GM12878 (cell line): ENCODE data around the gene TUFM. TPM values are rescaled to one million over a fixed set of nuclear protein-coding genes. Genes with fewer than 3 reads are reported as not detected.

Source experiments
- BCL11A ChIP-seq: IDR thresholded peaks from 2 replicates; pipeline ENCODE4 v1.6.1; 2011; ENCODE audit warnings: low read depth, low read length
- CEBPZ ChIP-seq: fragments of 150-350 bp; IDR thresholded peaks from 2 replicates; pipeline ENCODE4 v1.6.1; 2016; ENCODE audit warnings: low read depth, low read length
- CHD1 ChIP-seq: IDR thresholded peaks from 2 replicates; pipeline ENCODE4 v1.6.1; 2012; ENCODE audit warnings: low read depth, low read length, improper control_type of control experiment
- CTCF ChIP-seq, 3 experiments: IDR thresholded peaks in 2 of 3; conservative IDR thresholded peaks in 1 of 3; 2 replicates each; pipeline ENCODE4 v1.5.1; 2011; ENCODE audit warnings: low read depth in 3 of 3, low read length in 3 of 3, mild to moderate bottlenecking in 3 of 3, control low read depth in 2 of 3, moderate library complexity in 2 of 3, inconsistent platforms in 1 of 3, mixed read lengths in 1 of 3; ENCODE audit not compliant: control insufficient read depth in 2 of 3, insufficient read depth in 1 of 3; ENCODE audit errors: extremely low read depth in 1 of 3
- EED ChIP-seq: sonication (generic); IDR thresholded peaks from 2 replicates; pipeline ENCODE4 v1.6.1; 2016; ENCODE audit warnings: antibody characterized with exemption, low read depth
- FOS ChIP-seq: IDR thresholded peaks from 3 replicates; pipeline ENCODE4 v1.6.1; 2011; ENCODE audit warnings: borderline replicate concordance; ENCODE audit not compliant: insufficient read length; ENCODE audit errors: extremely low read depth
- FOXM1 ChIP-seq: IDR thresholded peaks from 2 replicates; pipeline ENCODE4 v1.6.1; 2012; ENCODE audit warnings: low read depth, mild to moderate bottlenecking, inconsistent platforms, low read length, moderate library complexity
- IKZF1 ChIP-seq: fragments of 450-650 bp; conservative IDR thresholded peaks from 2 replicates; pipeline ENCODE4 v1.6.1; 2017; ENCODE audit warnings: antibody characterized with exemption, mild to moderate bottlenecking
- KAT2A ChIP-seq: conservative IDR thresholded peaks from 2 replicates; pipeline ENCODE4 v1.6.1; 2011; ENCODE audit warnings: low read depth, low read length; ENCODE audit not compliant: control insufficient read depth
- KLF5 ChIP-seq: fragments of 450-650 bp; IDR thresholded peaks from 2 replicates; pipeline ENCODE4 v1.6.1; 2014; ENCODE audit warnings: mild to moderate bottlenecking; ENCODE audit not compliant: partially characterized antibody
- MEF2B ChIP-seq: fragments of 450-650 bp; IDR thresholded peaks from 2 replicates; pipeline ENCODE4 v1.6.1; 2018; ENCODE audit warnings: mild to moderate bottlenecking, moderate library complexity; ENCODE audit not compliant: partially characterized antibody, poor library complexity, severe bottlenecking
- MLLT1 ChIP-seq: fragments of 450-650 bp; IDR thresholded peaks from 2 replicates; pipeline ENCODE4 v1.6.1; 2016; ENCODE audit warnings: mild to moderate bottlenecking
- MTA3 ChIP-seq: IDR thresholded peaks from 2 replicates; pipeline ENCODE4 v1.6.1; 2012; ENCODE audit warnings: low read length, inconsistent platforms, borderline replicate concordance
- MYC ChIP-seq: IDR thresholded peaks from 2 replicates; pipeline ENCODE4 v1.6.1; 2011; ENCODE audit warnings: mild to moderate bottlenecking, low read length, moderate library complexity, inconsistent platforms; ENCODE audit not compliant: insufficient read depth, insufficient replicate concordance, insufficient read length, severe bottlenecking
- NFYA ChIP-seq: IDR thresholded peaks from 2 replicates; pipeline ENCODE4 v1.6.1; 2011; ENCODE audit warnings: low read depth, mild to moderate bottlenecking, low read length, improper control_type of control experiment, borderline replicate concordance
- NR2C1 ChIP-seq: fragments of 450-650 bp; IDR thresholded peaks from 2 replicates; pipeline ENCODE4 v1.6.1; 2017; ENCODE audit warnings: antibody characterized with exemption, mild to moderate bottlenecking, moderate library complexity
- POLR2AphosphoS5 ChIP-seq: IDR thresholded peaks from 2 replicates; pipeline ENCODE4 v1.6.1; 2011; ENCODE audit warnings: mild to moderate bottlenecking, low read length, inconsistent platforms
- SMAD1 ChIP-seq: fragments of 450-650 bp; IDR thresholded peaks from 2 replicates; pipeline ENCODE4 v1.6.1; 2018; ENCODE audit warnings: mild to moderate bottlenecking, low read depth; ENCODE audit not compliant: partially characterized antibody
- SRF ChIP-seq, 2 experiments: IDR thresholded peaks; 2 replicates each; pipeline ENCODE4 v1.6.1; 2011; ENCODE audit warnings: low read depth in 2 of 2, low read length in 2 of 2, mild to moderate bottlenecking in 1 of 2, moderate library complexity in 1 of 2
- TAF1 ChIP-seq: IDR thresholded peaks from 2 replicates; pipeline ENCODE4 v1.6.1; 2011; ENCODE audit warnings: mild to moderate bottlenecking, low read depth, low read length, borderline replicate concordance
- USF2 ChIP-seq: IDR thresholded peaks from 2 replicates; pipeline ENCODE4 v1.6.1; 2011; ENCODE audit warnings: low read depth, low read length, improper control_type of control experiment, borderline replicate concordance
- YY1 ChIP-seq: IDR thresholded peaks from 2 replicates; pipeline ENCODE4 v1.6.1; 2011; ENCODE audit warnings: low read depth, mild to moderate bottlenecking, low read length
- ZNF274 ChIP-seq: IDR thresholded peaks from one replicate; pipeline ENCODE4 v1.8.0; 2011; ENCODE audit not compliant: insufficient read length, insufficient read depth
- ZNF622 ChIP-seq: fragments of 450-650 bp; IDR thresholded peaks from 2 replicates; pipeline ENCODE4 v1.6.1; 2017; ENCODE audit warnings: mild to moderate bottlenecking, inconsistent platforms
- polyA plus RNA-seq, 11 experiments: library from polyadenylated mRNA; depleted of rRNA in 4 of 11; unstranded in 6 of 11; stranded (reverse) in 5 of 11; fragments of >200 nt; fragmentation: Nextera tagmentation in 4 of 11; fragmentation: Illumina TruSeq in 1 of 11; extraction: Ambion mirVana in 4 of 11; extraction: Trizol in 1 of 11; gene quantifications; 1 replicate in 1 of 11; 2 replicates in 10 of 11; pipeline versions ENCODE4 v1.2.1 to v1.2.3, GENCODE V29; 2011 to 2016; ENCODE audit warnings: inconsistent platforms in 2 of 11, missing spikeins in 2 of 11, low read depth in 1 of 11
- total RNA-seq, 4 experiments: library from RNA; depleted of rRNA in 3 of 4; stranded (reverse); fragments of >200 nt in 3 of 4; fragmentation: Illumina TruSeq in 1 of 4; extraction: Trizol in 1 of 4; gene quantifications; 2 replicates each; pipeline versions ENCODE4 v1.2.1 to v1.2.3, GENCODE V29; 2013 to 2021

Gene TUFM
- total and polyA plus RNA-seq, 10 of the 15 experiments (the other 5 are each of a cell fraction or from before 2014, with no cell fraction given): 23.4 to 354 (median 182) TPM

- no peak for TF ChIP-seq CEBPZ
- TF ChIP-seq MTA3: no peak
- no peak for TF ChIP-seq CHD1
- peak; percentile 62 for TF ChIP-seq YY1
- TF ChIP-seq KLF5: no peak
- no peak for TF ChIP-seq POLR2AphosphoS5
- TF ChIP-seq CTCF (IDR thresholded peaks at IDR 0.05 in 2 of 3, conservative IDR thresholded peaks at IDR 0.05 in 1 of 3; ENCODE audit: control insufficient read depth in 2 of 3, extremely low read depth in 1 of 3, insufficient read depth in 1 of 3, low read depth in 3 of 3, low read length in 3 of 3): peak; percentile 62 to 86 (median 69)
- no peak for TF ChIP-seq KAT2A
- TF ChIP-seq NFYA: no peak
- TF ChIP-seq ZNF274: no peak
- TF ChIP-seq IKZF1: no peak
- no peak for TF ChIP-seq EED
- no peak for TF ChIP-seq TAF1
- no peak for TF ChIP-seq FOS
- TF ChIP-seq FOXM1: no peak
- no peak for TF ChIP-seq NR2C1
- TF ChIP-seq MYC: no peak
- TF ChIP-seq MEF2B: no peak
- no peak for TF ChIP-seq ZNF622
- no peak for TF ChIP-seq SMAD1
- TF ChIP-seq SRF (IDR thresholded peaks at IDR 0.05; ENCODE audit: low read depth in 2 of 2, low read length in 2 of 2): no peak
- TF ChIP-seq BCL11A: no peak
- no peak for TF ChIP-seq MLLT1
- no peak for TF ChIP-seq USF2
Measured at GRCh38 chr16:28873543-28874201, 27.5 kb upstream of the TUFM start (continued).
